ENCODE results near the gene ADAMTSL5.

GRCh38 chr19:1538978-1539377 lies 26.2 kb upstream of the ADAMTSL5 start:
- TF ChIP-seq CTCF (IDR thresholded peaks at IDR 0.05; ENCODE audit: insufficient read depth, low read length, poor library complexity, severe bottlenecking) = no peak
- TF ChIP-seq EZH2phosphoT487 (conservative IDR thresholded peaks at IDR 0.05; ENCODE audit: low read length) = no peak

All from SU-DHL-6 (cell line).